ENCODE data around the gene NKD2.

NKD2 gene

DNA sequence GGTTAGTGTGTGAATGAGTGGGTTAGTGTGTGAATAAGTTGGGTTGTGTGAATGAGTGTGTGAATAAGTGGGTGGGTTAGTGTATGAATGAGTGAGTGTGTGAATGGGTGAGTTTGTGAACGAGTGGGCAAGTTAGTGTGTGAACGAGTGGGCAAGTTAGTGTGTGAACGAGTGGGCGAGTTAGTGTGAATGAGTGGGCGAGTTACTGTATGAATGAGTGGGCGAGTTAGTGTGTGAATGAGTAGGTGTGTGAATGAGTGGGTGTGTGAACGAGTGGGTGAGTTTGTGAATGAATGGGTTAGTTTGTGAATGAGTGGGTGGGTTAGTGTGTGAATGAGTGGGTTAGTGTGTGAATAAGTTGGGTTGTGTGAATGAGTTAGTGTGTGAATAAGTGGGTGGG lies 34.7 kb downstream of the NKD2 start:
- DNase-seq (ENCODE audit: low read depth in 2 of 2), result no peak

DNA sequence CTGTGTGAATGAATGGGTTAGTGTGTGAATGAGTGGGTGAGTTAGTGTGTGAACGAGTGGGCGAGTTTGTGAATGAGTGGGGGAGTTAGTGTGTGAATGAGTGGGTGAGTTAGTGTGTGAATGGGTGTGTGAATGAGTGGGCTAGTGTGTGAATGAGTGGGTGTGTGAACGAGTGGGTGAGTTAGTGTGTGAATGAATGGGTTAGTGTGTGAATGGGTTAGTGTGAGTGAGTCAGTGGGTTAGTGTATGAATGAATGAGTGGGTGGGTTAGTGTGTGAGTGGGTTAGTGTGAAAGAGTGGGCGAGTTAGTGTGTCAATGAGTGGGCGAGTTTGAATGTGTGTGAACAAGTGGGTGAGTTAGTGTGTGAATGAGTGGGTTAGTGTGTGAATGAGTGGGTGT lies 35.5 kb downstream of the NKD2 start:
- no peak for DNase-seq (ENCODE audit: low read depth in 2 of 2)

DNA sequence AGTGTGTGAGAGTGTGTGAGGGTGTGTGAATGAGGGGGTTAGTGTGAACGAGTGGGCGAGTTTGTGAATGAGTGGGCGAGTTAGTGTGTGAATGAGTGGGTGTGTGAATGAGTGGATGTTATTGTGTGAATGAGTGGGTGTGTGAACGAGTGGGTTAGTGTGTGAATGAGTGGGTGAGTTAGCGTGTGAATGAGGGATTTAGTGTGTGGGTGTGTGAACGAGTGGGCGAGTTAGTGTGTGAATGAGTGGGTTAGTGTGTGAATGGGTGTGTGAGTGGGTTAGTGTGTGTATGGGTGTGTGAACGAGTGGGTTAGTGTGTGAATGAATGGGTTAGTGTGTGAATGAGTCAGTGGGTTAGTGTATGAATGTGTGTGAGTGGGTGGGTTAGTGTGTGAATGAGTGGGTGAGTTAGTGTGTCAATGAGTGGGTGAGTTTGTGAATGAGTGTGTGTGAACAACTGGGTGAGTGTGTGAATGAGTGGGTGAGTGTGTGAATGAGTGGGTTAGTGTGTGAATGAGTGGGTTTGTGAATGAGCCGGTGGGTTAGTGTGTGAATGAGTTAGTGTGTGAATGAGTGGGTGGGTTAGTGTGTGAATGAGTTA lies 37.5 kb downstream of the NKD2 start:
- no peak for DNase-seq (ENCODE audit: low read depth in 2 of 2)

DNA sequence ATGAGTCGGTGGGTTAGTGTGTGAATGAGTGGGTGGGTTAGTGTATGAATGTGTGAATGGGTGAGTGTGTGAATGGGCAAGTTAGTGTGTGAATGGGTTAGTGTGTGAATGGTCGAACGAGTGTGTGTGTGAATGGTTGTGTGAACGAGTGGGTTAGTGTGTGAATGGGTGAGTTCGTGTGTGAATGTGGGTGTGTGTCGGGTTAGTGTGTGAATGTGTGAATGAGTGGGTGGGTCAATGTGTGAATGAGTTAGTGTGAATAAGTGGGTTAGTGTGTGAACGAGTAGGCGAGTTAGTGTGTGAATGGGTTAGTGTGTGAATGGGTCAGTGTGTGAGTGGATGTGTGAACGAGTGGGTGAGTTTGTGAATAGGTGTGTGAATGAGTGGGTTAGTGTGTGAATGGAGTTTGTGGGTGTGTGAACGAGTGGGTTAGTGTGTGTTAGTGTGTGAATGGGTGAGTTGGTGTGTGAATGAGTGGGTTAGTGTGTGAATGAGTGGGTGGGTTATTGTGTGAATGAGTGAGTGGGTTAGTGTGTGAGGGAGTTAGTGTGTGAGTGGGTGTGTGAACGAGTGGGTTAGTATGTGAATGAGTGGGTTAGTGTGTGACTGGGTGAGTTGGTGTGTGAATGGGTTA lies 38.8 kb downstream of the NKD2 start:
- no peak for DNase-seq (ENCODE audit: low read depth in 2 of 2)

DNA sequence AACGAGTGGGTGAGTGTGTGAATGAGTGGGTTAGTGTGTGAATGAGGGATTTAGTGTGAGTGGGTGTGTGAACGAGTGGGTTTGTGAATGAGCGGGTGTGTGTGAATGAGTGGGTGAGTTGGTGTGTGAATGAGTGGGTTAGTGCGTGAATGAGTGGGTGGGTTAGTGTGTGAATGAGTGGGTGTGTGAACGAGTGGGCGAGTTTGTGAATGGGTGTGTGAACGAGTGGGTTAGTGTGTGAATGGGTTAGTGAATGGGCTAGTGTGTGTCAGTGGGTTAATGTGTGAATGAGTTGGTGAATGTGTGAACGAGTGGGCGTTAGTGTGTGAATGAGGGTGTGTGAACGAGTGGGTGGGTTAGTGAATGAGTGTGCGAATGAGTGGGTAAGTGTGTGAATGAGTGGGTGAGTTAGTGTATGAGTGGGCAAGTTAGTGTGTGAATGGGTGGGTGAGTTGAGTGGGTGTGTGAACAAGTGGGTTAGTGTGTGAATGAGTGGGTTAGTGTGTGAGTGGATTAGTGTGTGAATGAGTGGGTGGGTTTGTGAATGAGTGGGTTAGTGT lies 39.6 kb downstream of the NKD2 start:
- DNase-seq (ENCODE audit: low read depth in 2 of 2), result no peak

DNA sequence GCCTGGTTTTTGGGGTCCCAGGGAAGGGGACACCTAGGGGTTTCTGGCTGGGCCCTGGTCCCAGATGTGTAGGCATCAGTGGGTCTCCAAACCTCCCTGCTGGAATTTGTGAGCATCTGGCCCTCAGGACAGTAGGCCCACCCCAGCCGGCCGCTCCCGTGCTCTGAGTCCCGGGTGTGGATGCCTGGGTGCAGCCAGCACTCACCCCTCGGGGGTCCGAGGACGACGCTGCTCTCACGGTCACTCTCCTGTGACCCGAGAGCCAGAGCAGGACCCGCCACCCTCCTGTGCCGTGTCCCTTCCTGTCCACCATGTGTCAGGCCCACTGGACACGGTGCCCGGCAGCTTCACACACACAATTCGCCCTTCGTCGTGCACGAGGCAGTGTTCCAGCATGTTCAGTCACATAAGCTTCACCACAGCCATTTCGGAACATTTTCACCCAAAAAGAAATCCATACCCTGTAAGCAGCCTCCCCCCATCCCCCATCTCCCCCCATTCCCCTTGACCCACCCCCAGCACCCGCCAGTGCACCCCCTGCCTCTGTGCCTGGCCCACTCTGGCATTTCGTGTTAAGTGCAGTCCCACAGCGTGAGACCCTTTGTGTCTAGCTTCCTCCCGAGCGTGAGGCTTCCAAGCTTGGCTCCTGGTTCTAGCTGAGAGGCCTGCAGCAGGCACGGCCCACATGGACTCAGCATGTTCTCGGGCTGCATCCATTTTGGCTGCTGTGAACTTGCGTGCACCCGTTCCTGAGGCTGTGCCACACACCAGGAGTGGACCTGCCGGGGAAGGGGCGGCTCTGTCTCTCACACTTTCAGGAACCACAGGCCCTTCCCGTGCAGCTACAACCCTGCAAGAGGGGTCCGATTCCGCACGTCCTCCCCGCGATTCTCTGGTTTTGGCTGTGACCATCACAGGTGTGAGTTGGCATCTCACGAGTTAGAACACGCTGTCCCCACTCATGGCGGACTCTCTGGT lies 40.5 kb downstream of the NKD2 start:
- no peak for DNase-seq (ENCODE audit: low read depth in 2 of 2)

DNA sequence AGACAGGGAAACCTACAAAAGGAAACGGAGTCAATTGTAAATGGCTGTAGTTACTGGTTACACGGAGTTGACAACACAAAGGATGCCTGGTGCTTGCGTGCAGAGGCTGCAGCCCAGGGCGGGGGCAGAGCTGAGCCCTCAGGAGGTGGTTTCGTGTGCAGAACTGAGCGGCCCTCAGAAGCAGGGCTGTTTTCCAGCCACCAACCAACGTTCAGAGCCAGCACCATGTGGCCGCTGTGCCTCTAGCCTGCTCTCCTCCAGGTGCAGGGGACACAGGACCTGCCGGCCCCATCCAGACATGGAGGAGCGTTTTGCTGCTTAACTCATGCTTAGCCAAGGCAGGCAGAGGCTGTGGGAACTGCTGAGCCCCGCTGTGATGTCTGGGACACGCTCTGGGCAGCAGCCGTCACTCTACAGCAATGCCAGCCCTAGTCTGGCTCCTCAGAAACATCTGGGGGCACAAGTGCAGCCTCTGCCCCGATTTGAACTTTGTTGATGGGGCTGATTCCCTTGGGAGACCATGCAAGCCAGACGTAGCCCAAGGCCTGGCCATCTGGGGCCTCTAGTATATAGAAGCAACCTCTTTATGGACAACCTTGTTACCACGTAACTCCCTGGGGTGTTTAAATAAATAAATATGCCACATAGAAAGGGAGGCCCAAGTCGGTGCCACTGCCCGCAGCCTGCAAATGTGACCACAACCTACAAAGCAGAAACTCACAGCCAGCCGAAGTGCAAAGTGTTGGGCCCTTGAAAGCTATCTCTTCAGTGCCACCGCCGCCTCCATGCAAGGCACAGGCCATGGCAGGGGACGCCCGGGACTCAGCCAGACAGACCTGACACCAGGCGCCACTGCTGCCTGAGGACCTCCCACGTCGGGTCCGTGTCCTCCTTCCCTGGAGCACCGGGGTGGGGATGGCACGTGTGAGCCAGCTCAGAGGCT lies 42.1 kb downstream of the NKD2 start:
- DNase-seq (ENCODE audit: low read depth in 2 of 2), result no peak

DNA sequence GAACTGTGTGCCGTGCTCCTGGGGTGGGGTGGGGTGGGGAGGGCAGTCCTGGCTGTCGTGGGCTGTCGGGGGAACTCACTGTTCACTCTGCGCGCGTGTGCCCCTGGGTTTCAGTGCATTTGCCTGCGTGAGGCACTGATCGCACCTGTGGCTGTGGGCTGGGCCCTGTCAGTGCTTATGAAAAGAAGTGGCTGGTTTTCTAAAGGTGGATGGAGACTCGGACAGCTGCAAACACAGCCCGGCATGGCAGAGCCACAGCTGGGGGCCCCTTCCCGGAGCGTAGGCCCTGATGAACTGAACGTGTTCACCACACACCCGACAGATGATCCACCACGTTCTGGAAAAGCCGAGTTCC lies 42.7 kb downstream of the NKD2 start:
- DNase-seq (ENCODE audit: low read depth in 2 of 2), result no peak

DNA sequence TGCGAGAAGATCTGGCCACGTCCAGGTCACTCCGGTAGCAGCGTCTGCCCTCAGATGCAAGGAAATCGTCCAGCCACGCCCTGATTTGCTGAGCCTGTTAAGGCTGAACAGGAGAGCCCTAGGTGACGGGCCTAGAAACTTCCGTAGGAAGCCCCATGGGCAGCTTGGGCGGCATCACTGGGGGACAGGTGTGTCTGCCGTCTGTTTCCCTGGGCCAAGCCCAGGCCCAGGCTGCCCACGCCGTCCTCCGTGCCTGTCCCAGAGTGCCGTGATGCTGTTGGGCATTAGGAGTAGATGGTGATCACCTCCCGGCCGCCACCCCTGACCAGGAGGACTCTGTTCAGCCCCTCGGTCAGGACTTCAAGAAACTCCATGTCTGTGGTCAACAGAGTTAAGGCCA lies 43.5 kb downstream of the NKD2 start:
- no peak for DNase-seq (ENCODE audit: low read depth in 2 of 2)

DNA sequence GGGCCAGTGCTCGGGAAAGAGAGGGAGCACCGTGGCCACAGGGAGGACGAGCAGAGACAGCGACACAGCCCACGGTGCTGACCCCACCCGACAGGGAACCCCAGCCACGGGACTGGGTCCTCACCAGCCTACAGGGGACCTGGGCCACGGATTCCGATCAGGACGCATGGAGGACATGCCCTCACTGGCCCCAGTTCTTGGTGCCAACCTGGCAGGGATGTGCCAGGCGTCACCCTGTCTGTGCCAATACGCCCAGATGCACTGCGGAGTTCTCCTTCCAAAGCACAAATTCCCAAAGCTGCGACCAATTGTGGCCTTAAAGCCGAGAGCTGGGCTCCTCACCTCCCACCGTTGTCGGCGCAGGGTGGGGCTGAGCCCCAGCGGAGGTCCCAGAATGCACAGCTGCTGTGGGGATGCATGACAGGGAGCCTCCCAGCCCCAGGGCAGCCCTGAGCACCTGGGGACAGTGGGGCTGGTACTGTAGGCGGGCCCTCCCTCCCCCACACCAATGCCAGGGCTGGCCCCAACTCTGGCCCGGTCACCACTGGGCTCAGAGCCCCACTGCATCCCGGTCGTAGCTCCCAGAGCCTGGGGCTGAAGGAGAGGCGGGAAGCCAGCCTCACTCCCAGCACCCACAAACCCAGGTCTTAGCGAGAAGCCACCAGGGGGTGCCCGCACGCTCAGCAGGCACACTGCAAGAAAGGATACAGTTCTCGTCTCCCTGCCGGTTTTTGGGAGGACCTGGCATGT lies 44.2 kb downstream of the NKD2 start:
- DNase-seq (ENCODE audit: low read depth in 2 of 2), result no peak

DNA sequence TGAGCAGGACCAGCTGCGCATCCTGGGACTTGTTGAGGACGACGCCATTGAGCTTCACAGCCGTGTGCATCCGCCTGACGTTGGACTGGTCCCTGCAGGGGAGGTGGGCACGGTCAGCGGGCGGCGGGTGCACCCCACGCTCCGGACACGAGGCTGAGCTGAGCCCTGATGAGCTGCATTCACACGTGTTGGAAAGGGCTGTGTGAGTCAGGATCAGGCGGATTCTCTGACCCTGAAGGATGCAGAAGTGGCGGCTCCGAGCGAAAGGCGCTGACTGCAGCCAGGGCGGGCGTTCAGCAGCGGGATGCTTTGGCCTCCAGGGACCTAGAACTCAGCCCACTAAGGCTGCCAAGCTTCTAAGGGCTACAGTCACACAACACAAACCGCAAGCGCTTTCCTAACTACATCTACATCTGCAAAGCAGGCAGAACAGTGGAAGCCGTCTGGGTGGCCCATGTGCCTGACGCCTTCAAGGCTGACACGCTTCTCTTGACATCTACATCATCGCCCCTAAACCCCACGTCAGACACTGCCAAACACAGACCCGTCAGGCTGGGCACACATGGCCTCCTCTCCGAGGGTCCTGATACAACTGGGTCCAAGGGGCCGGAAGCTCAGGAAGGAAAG lies 44.9 kb downstream of the NKD2 start:
- no peak for DNase-seq (ENCODE audit: low read depth in 2 of 2)

DNA sequence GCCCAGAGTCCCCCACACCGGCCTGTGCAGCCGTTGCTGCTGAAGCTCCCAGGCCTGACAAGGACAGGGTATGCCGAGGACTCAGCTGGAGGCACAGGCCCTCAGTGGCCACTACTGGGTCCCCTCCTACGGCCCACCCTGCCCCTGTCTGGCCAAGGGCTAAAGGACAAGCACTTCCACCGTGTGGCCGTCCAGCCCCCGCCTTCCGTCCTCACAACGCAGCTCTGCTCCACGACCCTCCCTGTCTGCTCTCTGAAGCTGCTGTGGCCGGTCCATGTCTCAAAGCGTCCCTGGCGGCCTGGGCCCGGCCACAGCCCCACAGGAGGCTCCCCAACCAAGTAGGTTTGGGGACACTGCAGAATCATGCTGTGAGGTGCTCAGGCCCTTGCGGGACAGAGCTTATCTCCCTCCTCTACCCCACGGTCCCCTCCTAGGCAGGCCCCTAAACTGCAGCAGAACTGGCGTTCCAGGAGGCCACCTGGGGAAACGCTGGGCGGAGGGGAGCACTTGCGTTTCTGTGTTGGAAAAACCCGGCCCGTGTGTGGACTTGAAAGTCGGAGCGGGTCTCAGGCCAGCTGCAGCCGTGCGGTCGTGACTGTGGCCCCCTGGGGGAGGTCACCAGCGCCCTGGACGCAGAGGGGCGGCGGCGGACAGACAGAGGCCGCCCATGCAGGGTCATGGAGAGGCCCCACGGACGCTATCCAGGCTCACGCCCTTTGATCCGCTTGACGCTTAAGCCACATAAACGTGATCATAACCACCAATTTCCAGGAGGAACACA lies 45.6 kb downstream of the NKD2 start:
- no peak for DNase-seq (ENCODE audit: low read depth in 2 of 2)

DNA sequence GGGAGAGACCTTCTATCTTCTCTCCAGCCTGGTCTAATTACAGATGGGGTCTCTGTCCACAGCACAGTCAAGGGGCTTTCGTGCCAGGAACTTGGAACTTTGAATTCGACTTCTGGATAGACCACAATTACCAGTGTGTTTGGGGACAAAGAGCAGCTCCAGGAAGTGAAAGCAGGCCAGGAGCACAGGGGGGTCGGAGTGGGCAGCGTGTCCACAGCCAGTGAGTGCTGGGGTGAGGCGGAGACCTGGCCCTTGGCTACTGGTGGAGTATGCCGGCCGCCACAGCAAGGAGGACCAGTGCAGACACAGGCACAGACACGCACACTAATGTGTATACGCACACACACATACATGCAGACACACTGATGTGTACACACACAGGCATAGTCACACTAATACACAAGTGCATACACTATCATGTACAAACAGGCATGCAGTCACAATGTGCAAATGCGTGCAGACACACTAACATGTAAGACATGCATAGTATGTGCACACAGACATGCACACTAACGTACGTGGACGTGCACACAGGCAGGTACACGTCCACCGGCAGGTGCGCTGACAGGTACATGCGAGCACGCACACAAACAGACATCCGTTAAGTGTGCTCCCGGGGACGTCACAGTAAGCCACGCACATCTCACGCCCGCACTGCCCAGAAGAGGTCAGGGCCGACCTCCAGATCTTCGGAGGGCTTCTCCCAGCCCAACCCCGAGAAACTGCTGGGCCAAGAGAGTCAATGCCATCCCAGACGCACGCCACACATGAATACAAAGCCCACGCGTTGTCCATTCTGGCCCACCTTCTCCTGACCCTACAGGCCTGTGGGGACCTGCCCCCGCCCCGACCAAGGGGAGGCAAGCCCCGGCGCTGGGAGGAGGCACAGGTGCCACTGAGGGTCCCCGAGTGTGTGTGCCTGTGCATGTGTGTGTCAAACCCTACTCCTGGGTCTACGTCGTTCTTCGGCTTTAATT lies 46.5 kb downstream of the NKD2 start:
- no peak for DNase-seq (ENCODE audit: low read depth in 2 of 2)

DNA sequence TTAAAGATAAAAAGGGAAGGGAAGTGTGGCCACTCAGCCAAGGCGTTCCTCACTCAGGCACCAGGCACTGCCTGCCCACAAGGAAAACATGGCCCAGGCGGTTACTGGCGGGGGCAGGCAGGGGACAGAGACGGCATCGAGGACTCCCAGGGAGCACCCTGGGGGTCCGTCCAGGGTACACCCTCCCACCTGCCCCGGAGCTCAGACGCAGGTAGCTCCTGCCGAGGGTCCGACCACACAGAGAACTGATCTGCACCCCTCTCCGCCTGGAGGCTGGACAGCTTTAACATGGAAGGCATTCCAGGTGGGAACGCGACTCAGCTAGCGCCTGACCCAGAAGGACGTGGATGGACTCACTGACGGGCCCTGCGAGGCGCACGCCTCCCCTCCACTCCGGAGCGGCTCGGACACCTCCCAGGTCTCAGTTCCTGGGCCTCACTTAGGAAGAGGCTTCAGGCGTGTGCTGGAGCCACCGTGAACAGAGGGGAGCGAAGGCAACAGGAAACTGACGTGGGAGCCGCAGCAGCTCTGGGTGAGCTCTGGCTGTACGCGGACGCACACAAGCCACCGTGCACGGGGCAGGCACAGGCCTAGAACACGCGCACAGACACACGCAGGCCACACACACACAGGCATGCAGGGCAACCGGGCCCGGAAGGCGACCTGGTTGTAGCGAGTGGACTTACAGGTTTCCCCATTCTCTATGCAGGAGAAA lies 47.5 kb downstream of the NKD2 start:
- no peak for DNase-seq (ENCODE audit: low read depth in 2 of 2)

DNA sequence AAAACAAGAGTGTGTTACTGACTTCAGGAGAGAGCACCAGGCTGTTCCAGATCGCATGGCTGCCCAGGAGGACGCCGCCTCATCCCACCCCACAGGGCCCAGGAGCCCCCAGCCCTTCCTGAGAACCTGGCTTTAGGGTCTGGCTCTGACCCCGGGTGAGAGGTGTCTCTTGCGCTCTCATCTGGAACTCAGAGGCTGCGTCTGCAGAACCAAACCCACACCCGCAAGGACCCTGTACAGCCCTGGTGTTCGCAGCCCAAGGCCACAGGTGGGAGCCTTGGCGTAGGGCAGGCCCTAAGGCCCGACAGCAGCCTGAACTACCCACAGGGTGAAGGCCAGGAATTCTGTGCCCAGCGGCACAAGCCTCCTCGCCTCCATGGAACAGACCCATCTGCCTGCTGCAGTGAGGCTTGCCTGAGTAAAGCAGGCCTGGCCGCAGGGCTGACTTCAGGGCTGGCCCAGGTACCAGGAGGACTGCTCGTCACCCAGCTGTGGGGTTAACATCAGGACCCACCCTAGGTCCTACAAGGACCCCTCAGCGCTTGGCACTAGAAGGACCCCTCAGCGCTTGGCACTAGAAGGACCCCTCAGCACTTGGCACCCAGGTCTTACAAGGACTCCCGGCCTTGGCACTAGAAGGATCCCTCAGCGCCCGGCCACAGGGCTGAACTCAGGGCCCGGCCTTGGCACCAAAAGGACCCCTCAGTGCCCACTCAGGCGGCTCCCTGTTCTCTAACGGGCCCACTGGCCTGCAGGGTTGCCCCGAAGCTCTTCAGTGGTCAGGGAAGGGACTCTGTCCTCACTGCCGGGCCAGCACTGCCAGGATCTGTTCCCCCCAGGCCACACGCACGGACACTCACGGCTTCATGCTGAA lies 48.2 kb downstream of the NKD2 start:
- DNase-seq (ENCODE audit: low read depth in 2 of 2), result no peak

DNA sequence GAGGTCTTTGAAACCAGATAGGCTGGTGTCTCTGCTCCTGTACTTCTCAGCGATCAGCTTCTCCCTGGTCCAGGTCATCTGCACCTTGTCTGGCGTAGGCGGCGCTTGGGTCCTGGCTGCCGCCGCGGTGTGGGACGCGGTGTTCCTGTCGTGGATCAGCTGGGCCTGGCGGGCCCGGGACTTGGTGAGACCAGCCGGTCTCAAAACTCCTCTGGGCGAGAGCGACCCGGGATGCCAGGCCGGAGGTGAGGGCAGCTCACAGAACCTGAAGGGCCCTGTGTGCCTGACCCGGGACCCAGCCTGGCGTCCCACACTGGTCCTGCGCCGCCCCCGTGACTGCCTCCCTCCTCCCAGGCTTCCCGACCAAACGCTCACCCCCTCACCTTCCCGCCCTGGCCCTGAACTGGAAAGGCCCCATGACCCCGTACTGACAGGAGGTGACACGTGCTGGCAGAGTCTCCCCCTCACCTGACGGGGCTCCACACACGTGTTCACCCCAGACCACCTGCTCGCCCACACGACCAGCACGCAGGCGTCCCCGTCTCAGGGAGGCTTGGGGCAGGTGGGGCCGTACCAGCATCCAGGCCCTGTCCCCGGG lies 49.0 kb downstream of the NKD2 start:
- DNase-seq (ENCODE audit: low read depth in 2 of 2), result no peak
